HEK293 (cell line): ENCODE results near the gene WDR55.
A peak's percentile ranks its signal among the peaks of the same experiment; 100 is the strongest.
"Not testable (repeated sequence)": the region's sequence is repeated elsewhere in the genome, so short reads cannot be mapped to it uniquely, and the experiment has no call there.

Experiments
- CTCF ChIA-PET: fragments of 350-600 bp; formaldehyde crosslinking; extraction: SDS; loops from one replicate; lab custom pipeline; 2021; ENCODE audit warnings: antibody characterized with exemption; lab: Yijun Ruan, JAX
- POLR2A ChIA-PET: fragments of 300-600 bp; formaldehyde crosslinking; extraction: SDS; loops from one replicate; lab custom pipeline; 2020; ENCODE audit warnings: antibody characterized with exemption, inconsistent platforms; lab: Yijun Ruan, JAX
- H3K27ac ChIP-seq: fragments of 200-500 bp; sonication (Bioruptor generic); 2 replicates; pipeline ENCODE4 v1.5.1; 2014; ENCODE audit warnings: low read depth, low read length, control low read depth, inconsistent platforms; ENCODE audit errors: extremely low read depth
- H3K36me3 ChIP-seq, 2 experiments: fragments of 200-500 bp in 1 of 2; sonication (Bioruptor generic) in 1 of 2; 1 replicate in 1 of 2; 2 replicates in 1 of 2; pipeline ENCODE4 v1.5.1; 2014 to 2017; ENCODE audit warnings: inconsistent platforms in 2 of 2, low read length in 2 of 2; ENCODE audit not compliant: control insufficient read depth in 2 of 2, insufficient read depth in 1 of 2
- H3K4me1 ChIP-seq: fragments of 200-500 bp; sonication (Bioruptor generic); 2 replicates; pipeline ENCODE4 v1.5.1; 2014; ENCODE audit warnings: mild to moderate bottlenecking, low read length, inconsistent platforms; ENCODE audit not compliant: control insufficient read depth, insufficient read depth
- H3K4me3 ChIP-seq: 2 replicates; pipeline ENCODE4 v1.5.1; 2011; ENCODE audit warnings: low read depth, mild to moderate bottlenecking, control low read depth, low read length, moderate library complexity
- H3K9me3 ChIP-seq: fragments of 200-500 bp; sonication (Bioruptor generic); 2 replicates; pipeline ENCODE4 v1.5.1; 2014; ENCODE audit warnings: low read depth, low read length, inconsistent platforms; ENCODE audit not compliant: control insufficient read depth, insufficient read depth
- HOXC10 ChIP-seq: sonication (generic); formaldehyde crosslinking; IDR thresholded peaks from 2 replicates; pipeline ENCODE4 v1.8.1; 2023; ENCODE audit warnings: mild to moderate bottlenecking, missing genetic modification reagents
- SALL2 ChIP-seq: fragments of 450-650 bp; formaldehyde crosslinking; IDR thresholded peaks from 2 replicates; pipeline ENCODE4 v1.5.0; 2017; ENCODE audit warnings: missing biosample characterization, mild to moderate bottlenecking, missing genetic modification characterization, borderline replicate concordance
- SETDB1 ChIP-seq: IDR thresholded peaks from one replicate; pipeline ENCODE4 v1.6.1; 2017; ENCODE audit warnings: mild to moderate bottlenecking, low read length, moderate library complexity, mixed read lengths; ENCODE audit not compliant: insufficient read length
- YY2 ChIP-seq: fragments of 450-650 bp; formaldehyde crosslinking; IDR thresholded peaks from 2 replicates; pipeline ENCODE4 v1.5.1; 2016; ENCODE audit warnings: missing biosample characterization, missing genetic modification characterization
- ZBTB6 ChIP-seq: fragments of 450-650 bp; formaldehyde crosslinking; IDR thresholded peaks from 2 replicates; pipeline ENCODE4 v1.5.1; 2017; ENCODE audit warnings: missing biosample characterization, missing genetic modification characterization
- ZNF112 ChIP-seq: fragments of 450-650 bp; formaldehyde crosslinking; IDR thresholded peaks from 2 replicates; pipeline ENCODE4 v1.5.0; 2017; ENCODE audit warnings: missing biosample characterization, missing genetic modification characterization
- ZNF202 ChIP-seq: fragments of 450-650 bp; formaldehyde crosslinking; IDR thresholded peaks from 2 replicates; pipeline ENCODE4 v1.5.1; 2016; ENCODE audit warnings: missing biosample characterization, missing genetic modification characterization, borderline replicate concordance
- ZNF311 ChIP-seq: fragments of 450-650 bp; formaldehyde crosslinking; IDR thresholded peaks from 2 replicates; pipeline ENCODE4 v1.5.1; 2017; ENCODE audit warnings: missing biosample characterization, missing genetic modification characterization, borderline replicate concordance
- ZNF324 ChIP-seq: fragments of 450-650 bp; formaldehyde crosslinking; IDR thresholded peaks from 2 replicates; pipeline ENCODE4 v1.5.1; 2016; ENCODE audit warnings: missing biosample characterization, missing genetic modification characterization
- ZNF548 ChIP-seq: fragments of 450-650 bp; formaldehyde crosslinking; IDR thresholded peaks from 2 replicates; pipeline ENCODE4 v1.5.1; 2016; ENCODE audit warnings: missing biosample characterization, missing genetic modification characterization
- ZNF558 ChIP-seq: fragments of 450-650 bp; formaldehyde crosslinking; IDR thresholded peaks from 2 replicates; pipeline ENCODE4 v1.5.1; 2016; ENCODE audit warnings: missing biosample characterization, missing genetic modification characterization
- ZNF561 ChIP-seq: fragments of 450-650 bp; IDR thresholded peaks from 2 replicates; pipeline ENCODE4 v1.5.1; 2018; ENCODE audit warnings: missing biosample characterization, missing genetic modification characterization, borderline replicate concordance
- ZNF596 ChIP-seq: fragments of 450-650 bp; IDR thresholded peaks from 2 replicates; pipeline ENCODE4 v1.5.0; 2018; ENCODE audit warnings: missing biosample characterization, mild to moderate bottlenecking, missing genetic modification characterization, moderate library complexity
- ZNF658 ChIP-seq: fragments of 450-650 bp; formaldehyde crosslinking; IDR thresholded peaks from 2 replicates; pipeline ENCODE4; 2016; ENCODE audit warnings: missing biosample characterization, missing genetic modification characterization
- ZNF660 ChIP-seq: fragments of 450-650 bp; IDR thresholded peaks from 2 replicates; pipeline ENCODE4 v1.5.1; 2018; ENCODE audit warnings: missing biosample characterization, mild to moderate bottlenecking, missing genetic modification characterization
- TF ChIP-seq, protein P1 (sequence below): fragments of 450-650 bp; formaldehyde crosslinking; IDR thresholded peaks from 2 replicates; pipeline ENCODE4 v1.5.1; 2016; ENCODE audit warnings: missing biosample characterization, missing genetic modification characterization
- TF ChIP-seq, protein P2 (sequence below): fragments of 450-650 bp; formaldehyde crosslinking; IDR thresholded peaks from 2 replicates; pipeline ENCODE4 v1.5.1; 2016; ENCODE audit warnings: missing biosample characterization, missing genetic modification characterization
- TF ChIP-seq, protein P3 (sequence below): fragments of 450-650 bp; IDR thresholded peaks from 2 replicates; pipeline ENCODE4 v1.5.1; 2018; ENCODE audit warnings: missing biosample characterization, missing genetic modification characterization

The WDR55 gene

GRCh38 chr5:140700177-140701144, 35.8 kb downstream of the WDR55 start, which contains the start of gene ZMAT2 (continued):
- no peak for TF ChIP-seq ZBTB6 (tag by site-specific recombination)
- TF ChIP-seq ZNF658 (tag by site-specific recombination) = no peak

- Histone ChIP-seq H3K4me3 (no peak overlapping the region), H3K36me3 (peaks cover 33 to 50% of the 10 kb centered on the region in 2 experiments), H3K9me3 (no peaks in the 10 kb centered on the region), H3K4me1 (no peaks in the 10 kb centered on the region), H3K27ac (no peak overlapping the region)
- TF ChIP-seq ZNF660 (tag by site-specific recombination) (no peak), SETDB1 (no peak), ZNF596 (tag by site-specific recombination) (no peak), ZNF112 (tag by site-specific recombination) (no peak)
- TF ChIP-seq, protein P1, sequence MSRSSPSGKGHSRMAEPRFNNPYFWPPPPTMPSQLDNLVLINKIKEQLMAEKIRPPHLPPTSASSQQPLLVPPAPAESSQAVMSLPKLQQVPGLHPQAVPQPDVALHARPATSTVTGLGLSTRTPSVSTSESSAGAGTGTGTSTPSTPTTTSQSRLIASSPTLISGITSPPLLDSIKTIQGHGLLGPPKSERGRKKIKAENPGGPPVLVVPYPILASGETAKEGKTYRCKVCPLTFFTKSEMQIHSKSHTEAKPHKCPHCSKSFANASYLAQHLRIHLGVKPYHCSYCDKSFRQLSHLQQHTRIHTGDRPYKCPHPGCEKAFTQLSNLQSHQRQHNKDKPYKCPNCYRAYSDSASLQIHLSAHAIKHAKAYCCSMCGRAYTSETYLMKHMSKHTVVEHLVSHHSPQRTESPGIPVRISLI (tag by site-specific recombination) = peak; percentile 76; the same call in 1 of the 2 replicates
- CTCF ChIA-PET = interaction anchor here (0.6 to 1.5 kb wide), 4 partner anchors 16 to 442 kb away, joined by 3 to 4 read pairs (median 4); partner anchors contain the start of genes HARS1 and HARS2
- POLR2A ChIA-PET = interaction anchor here (0.6 to 1.1 kb wide), 2 partner anchors 11 to 601 kb away, joined by 3 to 4 read pairs; no protein-coding TSS in a partner anchor
Observed at GRCh38 chr5:140707812-140708211, 43.1 kb downstream of the WDR55 start.

GRCh38 chr5:140708787-140709186, 44.1 kb downstream of the WDR55 start:
- POLR2A ChIA-PET = interaction anchor here (1.0 to 1.1 kb wide), 3 partner anchors 9 to 61 kb away, joined by 3 to 8 read pairs (median 3); partner anchors contain the start of genes IK, NDUFA2 and ZMAT2

GRCh38 chr5:140710899-140711552, 46.3 kb downstream of the WDR55 start:
- H3K9me3 ChIP-seq = no peaks in the 10 kb centered on the region
- peaks cover 6 to 17% of the 10 kb centered on the region in 2 experiments for H3K36me3 ChIP-seq
- peak overlapping the region; percentile 50 for H3K27ac ChIP-seq
- ChIA-PET CTCF (interaction anchor here (0.6 to 1.3 kb wide), 8 partner anchors 9 to 466 kb away, joined by 3 to 11 read pairs (median 4); partner anchors contain the start of genes HARS1 and HARS2), POLR2A (interaction anchor here (0.6 to 3.6 kb wide), 19 partner anchors 8 to 365 kb away, joined by 3 to 23 read pairs (median 5); partner anchors contain the start of genes ANKHD1, APBB3, HARS1 and HARS2)
- no peaks in the 10 kb centered on the region for H3K4me1 ChIP-seq
- peak overlapping the region; percentile 56 for H3K4me3 ChIP-seq
- TF ChIP-seq ZNF548 (tag by site-specific recombination) (no peak), SALL2 (tag by site-specific recombination) (no peak), ZNF558 (tag by site-specific recombination) (peak; percentile 64; the same call in 1 of the 2 replicates), ZNF202 (tag by site-specific recombination) (no peak), ZNF561 (tag by site-specific recombination) (peak; percentile 85; the same call in 1 of the 2 replicates), ZNF311 (tag by site-specific recombination) (no peak), YY2 (no peak), ZNF324 (peak; percentile 94), HOXC10 (CRISPR knock-in tag) (no peak)
- TF ChIP-seq, protein P2, sequence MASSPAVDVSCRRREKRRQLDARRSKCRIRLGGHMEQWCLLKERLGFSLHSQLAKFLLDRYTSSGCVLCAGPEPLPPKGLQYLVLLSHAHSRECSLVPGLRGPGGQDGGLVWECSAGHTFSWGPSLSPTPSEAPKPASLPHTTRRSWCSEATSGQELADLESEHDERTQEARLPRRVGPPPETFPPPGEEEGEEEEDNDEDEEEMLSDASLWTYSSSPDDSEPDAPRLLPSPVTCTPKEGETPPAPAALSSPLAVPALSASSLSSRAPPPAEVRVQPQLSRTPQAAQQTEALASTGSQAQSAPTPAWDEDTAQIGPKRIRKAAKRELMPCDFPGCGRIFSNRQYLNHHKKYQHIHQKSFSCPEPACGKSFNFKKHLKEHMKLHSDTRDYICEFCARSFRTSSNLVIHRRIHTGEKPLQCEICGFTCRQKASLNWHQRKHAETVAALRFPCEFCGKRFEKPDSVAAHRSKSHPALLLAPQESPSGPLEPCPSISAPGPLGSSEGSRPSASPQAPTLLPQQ (tag by site-specific recombination) = peak; percentile 85
- TF ChIP-seq, protein P3, sequence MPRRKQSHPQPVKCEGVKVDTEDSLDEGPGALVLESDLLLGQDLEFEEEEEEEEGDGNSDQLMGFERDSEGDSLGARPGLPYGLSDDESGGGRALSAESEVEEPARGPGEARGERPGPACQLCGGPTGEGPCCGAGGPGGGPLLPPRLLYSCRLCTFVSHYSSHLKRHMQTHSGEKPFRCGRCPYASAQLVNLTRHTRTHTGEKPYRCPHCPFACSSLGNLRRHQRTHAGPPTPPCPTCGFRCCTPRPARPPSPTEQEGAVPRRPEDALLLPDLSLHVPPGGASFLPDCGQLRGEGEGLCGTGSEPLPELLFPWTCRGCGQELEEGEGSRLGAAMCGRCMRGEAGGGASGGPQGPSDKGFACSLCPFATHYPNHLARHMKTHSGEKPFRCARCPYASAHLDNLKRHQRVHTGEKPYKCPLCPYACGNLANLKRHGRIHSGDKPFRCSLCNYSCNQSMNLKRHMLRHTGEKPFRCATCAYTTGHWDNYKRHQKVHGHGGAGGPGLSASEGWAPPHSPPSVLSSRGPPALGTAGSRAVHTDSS (tag by site-specific recombination) = peak; percentile 37; the same call in 1 of the 2 replicates

More at GRCh38 chr5:140708787-140709186, 44.1 kb downstream of the WDR55 start:
- H3K4me3 ChIP-seq, H3K27ac ChIP-seq, H3K9me3 ChIP-seq, H3K4me1 ChIP-seq: not testable (repeated sequence)
- H3K36me3 ChIP-seq = peaks cover 23 to 40% of the 10 kb centered on the region in 2 experiments
- CTCF ChIA-PET = interaction anchor here (1.5 kb wide), 1 partner anchor 17 kb away, joined by 4 read pairs; the partner anchor contains the start of genes HARS1 and HARS2
